Measurements from ENCODE around the gene CRYBB3. TPM values are rescaled to one million over a fixed set of nuclear protein-coding genes. Genes with fewer than 3 reads are reported as not detected.
"Not testable (repeated sequence)": the region's sequence is repeated elsewhere in the genome, so short reads cannot be mapped to it uniquely, and the experiment has no call there.

The CRYBB3 gene
- total RNA-seq, 1 experiment from 2014 or later = 0.64 TPM

DNA sequence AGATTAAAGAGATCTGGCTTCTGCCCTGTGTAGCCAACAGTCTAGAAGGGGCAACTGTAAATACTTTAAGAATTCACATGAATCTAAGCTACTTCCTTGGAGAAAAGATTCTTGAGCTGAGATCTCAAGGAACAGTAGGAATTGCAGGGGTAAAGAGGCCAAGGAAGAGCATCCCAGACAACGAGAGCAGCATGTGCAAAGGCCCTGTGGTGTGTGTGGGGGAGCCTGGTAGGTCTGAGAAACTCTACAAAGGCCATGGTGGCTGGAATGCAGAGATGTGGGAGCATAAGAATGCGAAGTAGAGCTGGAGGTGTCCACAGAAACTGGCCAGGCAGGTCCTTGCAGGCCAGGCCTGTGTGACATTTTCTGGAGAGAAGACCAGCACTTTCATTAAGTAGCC is 31.1 kb downstream of the CRYBB3 start:
- H4K20me1 ChIP-seq (ENCODE audit: insufficient read depth); H3K27me3 ChIP-seq (ENCODE audit: insufficient read depth, low read length); H3K4me3 ChIP-seq (replicated peaks in 1 of 2; ENCODE audit: low read depth in 1 of 2, low read length in 2 of 2); H3K9me2 ChIP-seq (ENCODE audit: insufficient read depth); H3K79me2 ChIP-seq (ENCODE audit: insufficient read depth, low read length); CTCF ChIA-PET; H3K36me3 ChIP-seq (ENCODE audit: control insufficient read depth in 1 of 2, insufficient read depth in 2 of 2, low read length in 2 of 2); intact Hi-C loops (cut with micrococcal nuclease); H3K4me2 ChIP-seq (ENCODE audit: low read length); H3K9ac ChIP-seq (ENCODE audit: low read length); H2AFZ ChIP-seq (ENCODE audit: low read depth, low read length, poor library complexity, severe bottlenecking); ATAC-seq; H3K4me1 ChIP-seq (ENCODE audit: control insufficient read depth in 1 of 2, insufficient read depth in 2 of 2, low read length in 2 of 2); BruUV-seq (replicated peaks); DNase-seq (ENCODE audit: low read depth, low spot score); POLR2A ChIA-PET; RAD21 ChIA-PET (ENCODE audit: low non-redundant PET in 1 of 2, low total read pairs in 2 of 2, uncharacterized antibody in 2 of 2, unreplicated experiment in 2 of 2); H3K9me3 ChIP-seq (ENCODE audit: control insufficient read depth in 1 of 2, insufficient read depth in 1 of 2, low read depth in 1 of 2, low read length in 2 of 2); H3K27ac ChIP-seq (ENCODE audit: low read depth, low read length): not testable (repeated sequence)

GRCh38 chr22:25232301-25232700 is 32.6 kb downstream of the CRYBB3 start:
- Histone ChIP-seq H3K79me2 (ENCODE audit: insufficient read depth, low read length) (no peaks in the 10 kb centered on the region), H2AFZ (ENCODE audit: low read depth, low read length, poor library complexity, severe bottlenecking) (no peak overlapping the region), H3K27me3 (ENCODE audit: insufficient read depth, low read length) (no peaks in the 10 kb centered on the region), H3K4me3 (replicated peaks in 1 of 2; ENCODE audit: low read depth in 1 of 2, low read length in 2 of 2) (no peak overlapping the region), H3K9me2 (ENCODE audit: insufficient read depth) (no peaks in the 10 kb centered on the region), H3K9me3 (ENCODE audit: control insufficient read depth in 1 of 2, insufficient read depth in 1 of 2, low read depth in 1 of 2, low read length in 2 of 2) (no peaks in the 10 kb centered on the region), H4K20me1 (ENCODE audit: insufficient read depth) (no peaks in the 10 kb centered on the region), H3K9ac (ENCODE audit: low read length) (no peak overlapping the region), H3K27ac (ENCODE audit: low read depth, low read length) (no peak overlapping the region), H3K36me3 (ENCODE audit: control insufficient read depth in 1 of 2, insufficient read depth in 2 of 2, low read length in 2 of 2) (no peaks in the 10 kb centered on the region), H3K4me2 (ENCODE audit: low read length) (no peak overlapping the region), H3K4me1 (ENCODE audit: control insufficient read depth in 1 of 2, insufficient read depth in 2 of 2, low read length in 2 of 2) (peaks cover 0 to 4% of the 10 kb centered on the region in 2 experiments; a peak in 1 of 4 replicates)
- CTCF ChIA-PET = no interaction called here
- DNase-seq (ENCODE audit: low read depth, low spot score) (no peak), ATAC-seq (no peak)
- POLR2A ChIA-PET = no interaction called here
- RAD21 ChIA-PET (ENCODE audit: low non-redundant PET in 1 of 2, low total read pairs in 2 of 2, uncharacterized antibody in 2 of 2, unreplicated experiment in 2 of 2) = no interaction called here
- intact Hi-C loops (cut with micrococcal nuclease) = no loop called here
- BruUV-seq (replicated peaks) = no TSS peak
- TF ChIP-seq, protein P1, sequence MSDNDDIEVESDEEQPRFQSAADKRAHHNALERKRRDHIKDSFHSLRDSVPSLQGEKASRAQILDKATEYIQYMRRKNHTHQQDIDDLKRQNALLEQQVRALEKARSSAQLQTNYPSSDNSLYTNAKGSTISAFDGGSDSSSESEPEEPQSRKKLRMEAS (IDR thresholded peaks at IDR 0.05) = no peak
- no peak for TF ChIP-seq CBX3 (IDR thresholded peaks at IDR 0.05; ENCODE audit: low read depth)
- TF ChIP-seq TCF7L2 (IDR thresholded peaks at IDR 0.05; ENCODE audit: borderline replicate concordance, extremely low read depth, insufficient read depth, insufficient read length) = no peak
- no peak for TF ChIP-seq RAD21 (IDR thresholded peaks at IDR 0.05; ENCODE audit: low read depth)
- TF ChIP-seq, protein P2, sequence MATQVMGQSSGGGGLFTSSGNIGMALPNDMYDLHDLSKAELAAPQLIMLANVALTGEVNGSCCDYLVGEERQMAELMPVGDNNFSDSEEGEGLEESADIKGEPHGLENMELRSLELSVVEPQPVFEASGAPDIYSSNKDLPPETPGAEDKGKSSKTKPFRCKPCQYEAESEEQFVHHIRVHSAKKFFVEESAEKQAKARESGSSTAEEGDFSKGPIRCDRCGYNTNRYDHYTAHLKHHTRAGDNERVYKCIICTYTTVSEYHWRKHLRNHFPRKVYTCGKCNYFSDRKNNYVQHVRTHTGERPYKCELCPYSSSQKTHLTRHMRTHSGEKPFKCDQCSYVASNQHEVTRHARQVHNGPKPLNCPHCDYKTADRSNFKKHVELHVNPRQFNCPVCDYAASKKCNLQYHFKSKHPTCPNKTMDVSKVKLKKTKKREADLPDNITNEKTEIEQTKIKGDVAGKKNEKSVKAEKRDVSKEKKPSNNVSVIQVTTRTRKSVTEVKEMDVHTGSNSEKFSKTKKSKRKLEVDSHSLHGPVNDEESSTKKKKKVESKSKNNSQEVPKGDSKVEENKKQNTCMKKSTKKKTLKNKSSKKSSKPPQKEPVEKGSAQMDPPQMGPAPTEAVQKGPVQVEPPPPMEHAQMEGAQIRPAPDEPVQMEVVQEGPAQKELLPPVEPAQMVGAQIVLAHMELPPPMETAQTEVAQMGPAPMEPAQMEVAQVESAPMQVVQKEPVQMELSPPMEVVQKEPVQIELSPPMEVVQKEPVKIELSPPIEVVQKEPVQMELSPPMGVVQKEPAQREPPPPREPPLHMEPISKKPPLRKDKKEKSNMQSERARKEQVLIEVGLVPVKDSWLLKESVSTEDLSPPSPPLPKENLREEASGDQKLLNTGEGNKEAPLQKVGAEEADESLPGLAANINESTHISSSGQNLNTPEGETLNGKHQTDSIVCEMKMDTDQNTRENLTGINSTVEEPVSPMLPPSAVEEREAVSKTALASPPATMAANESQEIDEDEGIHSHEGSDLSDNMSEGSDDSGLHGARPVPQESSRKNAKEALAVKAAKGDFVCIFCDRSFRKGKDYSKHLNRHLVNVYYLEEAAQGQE (IDR thresholded peaks at IDR 0.05; ENCODE audit: low read depth) = no peak
- TF ChIP-seq ZFX (IDR thresholded peaks at IDR 0.05) = no peak
- no peak for TF ChIP-seq YY1 (IDR thresholded peaks at IDR 0.05; ENCODE audit: extremely low read depth, insufficient replicate concordance, low read depth, low read length)
- no peak for TF ChIP-seq EZH2phosphoT487 (IDR thresholded peaks at IDR 0.05; ENCODE audit: borderline replicate concordance)
- no peak for TF ChIP-seq POLR2AphosphoS5 (IDR thresholded peaks at IDR 0.05; ENCODE audit: low read depth, low read length)
- TF ChIP-seq EGR1 (IDR thresholded peaks at IDR 0.05; ENCODE audit: low read depth) = no peak
- no peak for TF ChIP-seq SP1 (IDR thresholded peaks at IDR 0.05; ENCODE audit: low read depth)
- TF ChIP-seq ZNF274 (IDR thresholded peaks at IDR 0.05; ENCODE audit: low read depth, low read length) = no peak
- no peak for TF ChIP-seq CEBPB (IDR thresholded peaks at IDR 0.05; ENCODE audit: low read depth)
- TF ChIP-seq, protein P3, sequence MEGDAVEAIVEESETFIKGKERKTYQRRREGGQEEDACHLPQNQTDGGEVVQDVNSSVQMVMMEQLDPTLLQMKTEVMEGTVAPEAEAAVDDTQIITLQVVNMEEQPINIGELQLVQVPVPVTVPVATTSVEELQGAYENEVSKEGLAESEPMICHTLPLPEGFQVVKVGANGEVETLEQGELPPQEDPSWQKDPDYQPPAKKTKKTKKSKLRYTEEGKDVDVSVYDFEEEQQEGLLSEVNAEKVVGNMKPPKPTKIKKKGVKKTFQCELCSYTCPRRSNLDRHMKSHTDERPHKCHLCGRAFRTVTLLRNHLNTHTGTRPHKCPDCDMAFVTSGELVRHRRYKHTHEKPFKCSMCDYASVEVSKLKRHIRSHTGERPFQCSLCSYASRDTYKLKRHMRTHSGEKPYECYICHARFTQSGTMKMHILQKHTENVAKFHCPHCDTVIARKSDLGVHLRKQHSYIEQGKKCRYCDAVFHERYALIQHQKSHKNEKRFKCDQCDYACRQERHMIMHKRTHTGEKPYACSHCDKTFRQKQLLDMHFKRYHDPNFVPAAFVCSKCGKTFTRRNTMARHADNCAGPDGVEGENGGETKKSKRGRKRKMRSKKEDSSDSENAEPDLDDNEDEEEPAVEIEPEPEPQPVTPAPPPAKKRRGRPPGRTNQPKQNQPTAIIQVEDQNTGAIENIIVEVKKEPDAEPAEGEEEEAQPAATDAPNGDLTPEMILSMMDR (IDR thresholded peaks at IDR 0.05 in 2 of 3, conservative IDR thresholded peaks at IDR 0.05 in 1 of 3; ENCODE audit: borderline replicate concordance in 1 of 3, insufficient read depth in 1 of 3, low read depth in 2 of 3, low read length in 2 of 3) = no peak
- no peak for TF ChIP-seq ELF1 (IDR thresholded peaks at IDR 0.05; ENCODE audit: borderline replicate concordance, low read depth)
- no peak for TF ChIP-seq SRF (IDR thresholded peaks at IDR 0.05; ENCODE audit: low read depth)

Measured in HCT116 (cell line).